GM19240 (cell line): ENCODE measurements around the gene SLC26A9.

Experiments
- DNase-seq: peaks from one replicate; pipeline ENCODE4 v3.0.0; 2011; ENCODE audit warnings: low spot score; ENCODE audit not compliant: insufficient read length

Gene SLC26A9

GRCh38 chr1:205943245-205943644 lies at the start of gene SLC26A9:
TSS of gene SLC26A9 (minus strand) at chr1:205943456. CDS start at chr1:205935820, 7,636 bp downstream.
- DNase-seq: no peak

- DNase-seq: no peak
Measured at GRCh38 chr1:205992218-205992882, 49.1 kb upstream of the SLC26A9 start.

GRCh38 chr1:205991237-205991636 lies 48.0 kb upstream of the SLC26A9 start:
- DNase-seq: no peak

GRCh38 chr1:205990226-205990625 lies 47.0 kb upstream of the SLC26A9 start:
- no peak for DNase-seq

GRCh38 chr1:205989786-205990185 lies 46.5 kb upstream of the SLC26A9 start:
- no peak for DNase-seq

- DNase-seq: no peak
Measured at GRCh38 chr1:205988585-205988995, 45.3 kb upstream of the SLC26A9 start.

GRCh38 chr1:205986861-205987260 lies 43.6 kb upstream of the SLC26A9 start:
- no peak for DNase-seq

- DNase-seq: no peak
Measured at GRCh38 chr1:205986292-205986691, 43.0 kb upstream of the SLC26A9 start.

GRCh38 chr1:205985330-205986005 lies 42.2 kb upstream of the SLC26A9 start:
- DNase-seq: no peak

GRCh38 chr1:205983925-205984725 lies 40.9 kb upstream of the SLC26A9 start:
- DNase-seq: peak; percentile 49

- DNase-seq: no peak
Measured at GRCh38 chr1:205981257-205981656, 38.0 kb upstream of the SLC26A9 start.

GRCh38 chr1:205980237-205980870 lies 37.1 kb upstream of the SLC26A9 start:
- DNase-seq: no peak

- DNase-seq: no peak
Measured at GRCh38 chr1:205979301-205979700, 36.0 kb upstream of the SLC26A9 start.

- DNase-seq: no peak
Measured at GRCh38 chr1:205978676-205979075, 35.4 kb upstream of the SLC26A9 start.

- DNase-seq: peak; percentile 70
Measured at GRCh38 chr1:205977402-205978014, 34.3 kb upstream of the SLC26A9 start.

- DNase-seq: no peak
Measured at GRCh38 chr1:205976708-205977401, 33.6 kb upstream of the SLC26A9 start.

GRCh38 chr1:205976036-205976435 lies 32.8 kb upstream of the SLC26A9 start:
- DNase-seq: no peak

- no peak for DNase-seq
Measured at GRCh38 chr1:205975387-205975998, 32.2 kb upstream of the SLC26A9 start.

- DNase-seq: no peak
Measured at GRCh38 chr1:205974712-205975111, 31.5 kb upstream of the SLC26A9 start.
